A549 (cell line): ENCODE results near the gene SORD. TPM values are rescaled to one million over a fixed set of nuclear protein-coding genes. Genes with fewer than 3 reads are reported as not detected.
A peak's percentile ranks its signal among the peaks of the same experiment; 100 is the strongest.

Experiments
- ATAC-seq, 2 experiments: fragments of 200-7000 bp in 1 of 2; fragments of >200 bp in 1 of 2; cut with Nextera tagmentation in 1 of 2; cut with Tn5 transposase in 1 of 2; 3 replicates each; pipeline versions ENCODE4 v1.8.0 to v1.9.1; 2018 to 2020; ENCODE audit warnings: mild to moderate bottlenecking in 1 of 2, moderate library complexity in 1 of 2
- CTCF ChIA-PET: fragments of 300-600 bp; sonication (Branson Sonifier 250); formaldehyde crosslinking; extraction: SDS; loops from one replicate; lab custom pipeline; 2021; ENCODE audit warnings: antibody characterized with exemption, inconsistent platforms; lab: Yijun Ruan, JAX
- POLR2A ChIA-PET: fragments of 350-600 bp; formaldehyde crosslinking; extraction: SDS; loops from one replicate; lab custom pipeline; 2021; ENCODE audit warnings: antibody characterized with exemption, inconsistent platforms; lab: Yijun Ruan, JAX
- DNase-seq, 2 experiments: peaks; one replicate each; pipeline versions ENCODE4 v3.0.0 to v3.0.0-alpha.2; 2011 to 2016; ENCODE audit warnings: low read depth in 1 of 2, low spot score in 1 of 2
- FAIRE-seq: peaks from 2 replicates; lab custom pipeline; 2011; peaks lifted over from hg19 to GRCh38; lab: Jason Lieb, UNC
- H3K27ac ChIP-seq, 2 experiments: fragments of >200 bp; sonication (Bioruptor Twin); formaldehyde crosslinking; 3 replicates each; pipeline ENCODE4 v1.5.1; 2016 to 2017
- H3K4me1 ChIP-seq: fragments of >200 bp; sonication (Bioruptor Twin); formaldehyde crosslinking; 3 replicates; pipeline ENCODE4 v1.6.1; 2016
- H3K4me2 ChIP-seq: fragments of >200 bp; sonication (Bioruptor Twin); formaldehyde crosslinking; 3 replicates; pipeline ENCODE4 v1.6.1; 2016
- H3K4me3 ChIP-seq: fragments of >200 bp; sonication (Bioruptor Twin); formaldehyde crosslinking; 3 replicates; pipeline ENCODE4 v1.5.1; 2016
- H3K9me3 ChIP-seq: fragments of >200 bp; sonication (Bioruptor Twin); formaldehyde crosslinking; 3 replicates; pipeline ENCODE4 v1.6.1; 2016
- BCL3 ChIP-seq: fragments of >200 bp; sonication (Bioruptor Twin); formaldehyde crosslinking; IDR thresholded peaks from 3 replicates; pipeline ENCODE4 v1.6.1; 2016
- CBX2 ChIP-seq: fragments of 200-600 bp; sonication (generic); IDR thresholded peaks from 2 replicates; pipeline ENCODE4 v1.6.1; 2016; ENCODE audit warnings: low read depth, mild to moderate bottlenecking, borderline replicate concordance
- CEBPB ChIP-seq, 2 experiments: fragments of >200 bp in 1 of 2; sonication (Bioruptor Twin) in 1 of 2; formaldehyde crosslinking in 1 of 2; IDR thresholded peaks; 2 replicates each; pipeline ENCODE4 v1.6.1; 2012 to 2016
- CHD4 ChIP-seq: fragments of 200-600 bp; sonication (generic); IDR thresholded peaks from 2 replicates; pipeline ENCODE4 v1.6.1; 2016; ENCODE audit warnings: antibody characterized with exemption, mild to moderate bottlenecking, borderline replicate concordance
- EHMT2 ChIP-seq: fragments of 200-600 bp; sonication (generic); IDR thresholded peaks from 2 replicates; pipeline ENCODE4 v1.6.1; 2016; ENCODE audit warnings: antibody characterized with exemption, low read depth, mild to moderate bottlenecking, moderate library complexity
- FOSB ChIP-seq: fragments of 250-450 bp; sonication (Bioruptor Pico); IDR thresholded peaks from 2 replicates; pipeline ENCODE4 v1.5.0; 2020; ENCODE audit warnings: mild to moderate bottlenecking, moderate library complexity
- HOXB13 ChIP-seq: fragments of 250-450 bp; sonication (Bioruptor Pico); IDR thresholded peaks from 2 replicates; pipeline ENCODE4 v1.5.0; 2020; ENCODE audit warnings: low read depth, mild to moderate bottlenecking, moderate library complexity
- KDM1A ChIP-seq: fragments of 200-600 bp; sonication (generic); IDR thresholded peaks from 2 replicates; pipeline ENCODE4 v1.6.1; 2016; ENCODE audit warnings: low read depth, mild to moderate bottlenecking
- MAX ChIP-seq: IDR thresholded peaks from 2 replicates; pipeline ENCODE4 v1.6.1; 2012
- PBX3 ChIP-seq: IDR thresholded peaks from 2 replicates; pipeline ENCODE4 v1.6.1; 2012
- POLR2AphosphoS2 ChIP-seq: conservative IDR thresholded peaks from 2 replicates; pipeline ENCODE4 v1.6.1; 2012; ENCODE audit warnings: low read length, improper control_type of control experiment, inconsistent platforms
- REST ChIP-seq: fragments of 200-600 bp; sonication (generic); IDR thresholded peaks from 2 replicates; pipeline ENCODE4 v1.6.1; 2016; ENCODE audit warnings: antibody characterized with exemption, mild to moderate bottlenecking, moderate library complexity
- RFX5 ChIP-seq: fragments of 450-650 bp; IDR thresholded peaks from 2 replicates; pipeline ENCODE4 v1.7.1; 2014; ENCODE audit warnings: antibody characterized with exemption, mild to moderate bottlenecking, moderate library complexity
- SMC3 ChIP-seq: fragments of >200 bp; sonication (Bioruptor Twin); formaldehyde crosslinking; IDR thresholded peaks from 3 replicates; pipeline ENCODE4 v1.6.1; 2018; ENCODE audit warnings: inconsistent platforms
- SREBF2 ChIP-seq: fragments of 450-650 bp; IDR thresholded peaks from 2 replicates; pipeline ENCODE4 v1.6.1; 2014; ENCODE audit warnings: mild to moderate bottlenecking, moderate library complexity
- TP53 ChIP-seq: fragments of 250-450 bp; sonication (Bioruptor Pico); IDR thresholded peaks from 2 replicates; pipeline ENCODE4 v1.5.0; 2021; ENCODE audit warnings: mild to moderate bottlenecking, moderate library complexity
- ZFP36 ChIP-seq: fragments of 450-650 bp; IDR thresholded peaks from 2 replicates; pipeline ENCODE4 v1.6.1; 2014; ENCODE audit warnings: borderline replicate concordance; ENCODE audit not compliant: partially characterized antibody
- WGBS: methylation state at CpG from one replicate; pipeline ENCODE4 v1.1.6; 2017; ENCODE audit errors: missing lambda C conversion rate; 5-methylcytosine and 5-hydroxymethylcytosine counted together
- polyA plus RNA-seq, 4 experiments: library from polyadenylated mRNA; depleted of rRNA in 3 of 4; stranded (reverse); fragments of >200 nt; fragmentation: RNase III in 1 of 4; extraction: RNeasy Plus Mini Kit Qiagen cat#74134 plus additional on column Dnase treatment in 1 of 4; gene quantifications; 2 replicates in 3 of 4; 3 replicates in 1 of 4; pipeline ENCODE4 v1.2.3, GENCODE V29; 2011 to 2017
- TF ChIP-seq, protein P1 (sequence below): IDR thresholded peaks from 2 replicates; pipeline ENCODE4 v1.6.1; 2012; ENCODE audit warnings: low read depth, borderline replicate concordance

SORD gene
- polyA plus RNA-seq, 2 of the 4 experiments (the other 2 are of a cell fraction): 37.6 to 49.8 TPM

DNA sequence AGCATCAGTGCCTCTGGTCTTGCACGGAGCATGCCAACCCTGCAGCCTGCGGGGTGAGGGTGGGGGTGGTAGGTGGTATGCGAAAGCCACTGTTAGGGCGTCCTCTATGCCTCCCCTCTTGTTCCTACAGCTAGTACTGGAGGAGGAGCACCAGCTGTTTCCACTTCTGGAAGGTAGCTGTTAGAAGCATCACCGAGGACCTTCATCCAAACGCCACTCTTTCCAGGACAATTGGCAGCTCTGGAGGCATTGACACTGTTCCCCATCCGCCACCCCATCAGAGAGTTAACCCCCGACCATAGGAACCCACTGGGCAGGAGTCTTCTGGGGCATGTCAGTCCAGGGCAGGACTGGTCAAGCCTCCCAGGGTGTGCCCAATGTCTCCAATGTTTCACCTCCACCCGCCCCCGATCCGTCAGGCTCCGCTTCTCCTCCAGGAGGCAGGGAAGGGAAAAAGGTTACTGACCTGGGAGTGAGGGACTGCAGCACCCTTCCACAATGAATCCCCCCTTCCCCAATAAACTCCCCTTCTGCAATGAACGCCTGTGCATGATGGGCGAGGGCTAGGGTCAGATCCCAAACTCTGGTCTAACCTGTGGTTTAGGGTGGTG lies 90.5 kb downstream of the SORD start:
- FAIRE-seq: no peak
- no peak for TF ChIP-seq EHMT2
- no peak for TF ChIP-seq FOSB (CRISPR knock-in tag)
- no peak for TF ChIP-seq CEBPB (IDR thresholded peaks at IDR 0.05)
- no peak for TF ChIP-seq MAX
- CTCF ChIA-PET: interaction anchor here (0.7 to 2.2 kb wide), 5 partner anchors 11 to 74 kb away, joined by 3 to 5 read pairs (median 3); no protein-coding TSS in a partner anchor
- no peaks in the 10 kb centered on the region for H3K4me1 ChIP-seq
- WGBS: 22% methylated on average over 14 of the region's 14 CpGs
- peak overlapping the region; percentile 8; the same call in 1 of the 3 replicates for H3K4me3 ChIP-seq
- POLR2A ChIA-PET: no interaction called here
- DNase-seq: no peak
- H3K4me2 ChIP-seq: peak overlapping the region; percentile 64
- no peak overlapping the region for H3K27ac ChIP-seq
- peak in 1 of 2 experiments; percentile 11; a peak in 2 of 6 replicates for ATAC-seq
- H3K9me3 ChIP-seq: no peaks in the 10 kb centered on the region

DNA sequence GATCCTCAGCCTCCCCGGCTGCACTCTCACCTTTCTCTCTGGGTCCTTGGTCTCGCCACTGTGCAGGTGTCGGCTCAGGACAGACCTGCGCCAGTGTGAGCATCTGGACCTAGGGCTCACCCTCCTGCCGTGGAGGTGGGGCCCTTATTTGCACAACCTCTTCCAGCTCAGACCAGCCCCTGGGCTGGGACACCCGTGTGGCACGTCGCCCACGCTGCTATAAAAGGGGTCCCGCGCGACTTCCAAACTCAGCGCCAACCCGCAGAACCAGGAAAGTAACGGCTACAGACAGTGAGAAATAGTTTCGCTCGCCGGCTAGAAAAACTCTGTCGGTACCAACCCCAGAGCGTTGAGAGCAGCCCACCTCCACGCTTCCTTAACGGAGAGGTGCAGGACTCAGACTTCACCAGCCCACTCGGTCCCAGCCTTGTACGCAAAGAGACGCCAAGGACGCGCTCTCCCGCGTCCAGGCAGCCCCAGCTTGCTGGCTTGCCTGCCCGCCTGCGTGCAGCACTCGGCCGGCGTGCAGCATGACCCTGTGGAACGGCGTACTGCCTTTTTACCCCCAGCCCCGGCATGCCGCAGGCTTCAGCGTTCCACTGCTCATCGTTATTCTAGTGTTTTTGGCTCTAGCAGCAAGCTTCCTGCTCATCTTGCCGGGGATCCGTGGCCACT lies 91.2 kb downstream of the SORD start, which contains the start of the genes DUOX2 and DUOXA2:
TSS of gene DUOX2 (minus strand) at position 97 of the 675 bp plus-strand sequence. CDS start 761 bp downstream, outside the sequence.
TSS of gene DUOXA2 (plus strand) at position 251 of the 675 bp plus-strand sequence. CDS start at position 531, 280 bp downstream.
- H3K4me3 ChIP-seq: peak within 1 kb of the TSS; percentile 26; the same call in 2 of the 3 replicates
- no peak for ATAC-seq
- peak within 1 kb of the TSS; percentile 64 for H3K4me2 ChIP-seq
- CTCF ChIA-PET: interaction anchor here (0.8 to 2.2 kb wide), 6 partner anchors 12 to 146 kb away, joined by 3 to 5 read pairs (median 4); no protein-coding TSS in a partner anchor
- TF ChIP-seq, protein P1, sequence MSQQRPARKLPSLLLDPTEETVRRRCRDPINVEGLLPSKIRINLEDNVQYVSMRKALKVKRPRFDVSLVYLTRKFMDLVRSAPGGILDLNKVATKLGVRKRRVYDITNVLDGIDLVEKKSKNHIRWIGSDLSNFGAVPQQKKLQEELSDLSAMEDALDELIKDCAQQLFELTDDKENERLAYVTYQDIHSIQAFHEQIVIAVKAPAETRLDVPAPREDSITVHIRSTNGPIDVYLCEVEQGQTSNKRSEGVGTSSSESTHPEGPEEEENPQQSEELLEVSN: no peak
- TF ChIP-seq REST: no peak
- TF ChIP-seq POLR2AphosphoS2: no peak
- TF ChIP-seq KDM1A: no peak
- TF ChIP-seq TP53 (CRISPR knock-in tag): no peak
- TF ChIP-seq RFX5: no peak
- TF ChIP-seq ZFP36: no peak
- no peak for TF ChIP-seq PBX3
- TF ChIP-seq CBX2: no peak
- TF ChIP-seq CHD4: no peak
- TF ChIP-seq SMC3: no peak
- TF ChIP-seq HOXB13 (CRISPR knock-in tag): no peak
- no peak for TF ChIP-seq BCL3
- TF ChIP-seq SREBF2: no peak
- POLR2A ChIA-PET: no interaction called here
- no peak for FAIRE-seq
- no peaks in the 10 kb centered on the region for H3K4me1 ChIP-seq
- H3K27ac ChIP-seq: no peak within 1 kb of the TSS
- WGBS: 17% methylated on average over 24 of the region's 42 CpGs
- H3K9me3 ChIP-seq: no peaks in the 10 kb centered on the region
- no peak for DNase-seq
